Suprapubic skin (tissue), 4 donors: Measurements from ENCODE around the gene FAH. TPM values are rescaled to one million over a fixed set of nuclear protein-coding genes. Genes with fewer than 3 reads are reported as not detected.

Experiments
- DNase-seq, 2 donors: peaks; one replicate each; pipeline ENCODE4 v3.0.0-alpha.2; 2019; ENCODE audit warnings: low spot score in 2 of 2
- H3K27ac ChIP-seq: fragments of 200-600 bp; sonication (generic); one replicate; pipeline ENCODE4 v1.5.1; 2019
- H3K27me3 ChIP-seq: fragments of 200-600 bp; sonication (generic); one replicate; pipeline ENCODE4 v1.5.1; 2019
- H3K36me3 ChIP-seq: fragments of 200-600 bp; sonication (generic); one replicate; pipeline ENCODE4 v1.5.1; 2019
- H3K4me1 ChIP-seq: fragments of 200-600 bp; sonication (generic); one replicate; pipeline ENCODE4 v1.5.1; 2019
- H3K4me3 ChIP-seq: fragments of 200-600 bp; sonication (generic); one replicate; pipeline ENCODE4 v1.5.1; 2019; ENCODE audit warnings: mild to moderate bottlenecking
- H3K9me3 ChIP-seq: fragments of 200-600 bp; sonication (generic); one replicate; pipeline ENCODE4 v1.5.1; 2019
- EP300 ChIP-seq: sonication (generic); formaldehyde crosslinking; IDR thresholded peaks from one replicate; pipeline ENCODE4 v1.6.1; 2017; ENCODE audit warnings: antibody characterized with exemption
- POLR2A ChIP-seq, 2 donors: fragments of 450-650 bp; IDR thresholded peaks; one replicate each; pipeline ENCODE4 v1.6.1; 2017; ENCODE audit warnings: antibody characterized with exemption in 2 of 2, mild to moderate bottlenecking in 2 of 2, moderate library complexity in 2 of 2
- POLR2AphosphoS5 ChIP-seq, 3 donors: sonication (generic); formaldehyde crosslinking; IDR thresholded peaks; one replicate each; pipeline ENCODE4 v1.6.1; 2017; ENCODE audit warnings: antibody characterized with exemption in 3 of 3
- WGBS: methylation state at CpG from one replicate; pipeline ENCODE4 v1.1.5; 2018; 5-methylcytosine and 5-hydroxymethylcytosine counted together
- total RNA-seq, 4 donors: library from RNA; depleted of rRNA; stranded (reverse); fragments of >200 nt; gene quantifications; one replicate each; pipeline ENCODE4 v1.1.0, GENCODE V29; 2016
- TF ChIP-seq, protein P1 (sequence below), 2 donors: fragments of 200-600 bp in 1 of 2; fragments of 450-650 bp in 1 of 2; sonication (generic) in 1 of 2; IDR thresholded peaks; one replicate each; pipeline ENCODE4 v1.5.1; 2016 to 2019; ENCODE audit warnings: antibody characterized with exemption in 2 of 2, mild to moderate bottlenecking in 1 of 2, moderate library complexity in 1 of 2

Gene FAH
- total RNA-seq, 4 donors from 2014 or later, result 10.8 to 16.3 (median 12.1) TPM

DNA sequence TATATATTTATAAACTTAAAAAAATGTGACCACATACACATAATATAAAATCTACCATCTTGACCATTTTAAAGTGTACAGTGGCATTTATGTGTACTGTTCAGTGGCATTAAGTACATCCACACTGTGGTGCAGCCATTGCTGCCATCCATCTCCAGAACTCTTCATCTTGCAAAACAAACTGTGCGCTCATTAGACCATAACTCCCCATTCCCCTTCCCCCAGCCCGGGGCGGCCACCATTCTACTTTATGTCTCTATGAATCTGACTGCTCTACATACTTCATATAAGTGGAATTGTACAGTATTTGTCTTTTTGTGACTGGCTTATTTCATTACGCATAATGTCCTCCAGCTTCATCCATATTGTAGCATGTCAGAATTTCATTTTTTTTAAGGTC is 51.4 kb downstream of the FAH start:
- TF ChIP-seq EP300, result no peak
- TF ChIP-seq, protein P1, sequence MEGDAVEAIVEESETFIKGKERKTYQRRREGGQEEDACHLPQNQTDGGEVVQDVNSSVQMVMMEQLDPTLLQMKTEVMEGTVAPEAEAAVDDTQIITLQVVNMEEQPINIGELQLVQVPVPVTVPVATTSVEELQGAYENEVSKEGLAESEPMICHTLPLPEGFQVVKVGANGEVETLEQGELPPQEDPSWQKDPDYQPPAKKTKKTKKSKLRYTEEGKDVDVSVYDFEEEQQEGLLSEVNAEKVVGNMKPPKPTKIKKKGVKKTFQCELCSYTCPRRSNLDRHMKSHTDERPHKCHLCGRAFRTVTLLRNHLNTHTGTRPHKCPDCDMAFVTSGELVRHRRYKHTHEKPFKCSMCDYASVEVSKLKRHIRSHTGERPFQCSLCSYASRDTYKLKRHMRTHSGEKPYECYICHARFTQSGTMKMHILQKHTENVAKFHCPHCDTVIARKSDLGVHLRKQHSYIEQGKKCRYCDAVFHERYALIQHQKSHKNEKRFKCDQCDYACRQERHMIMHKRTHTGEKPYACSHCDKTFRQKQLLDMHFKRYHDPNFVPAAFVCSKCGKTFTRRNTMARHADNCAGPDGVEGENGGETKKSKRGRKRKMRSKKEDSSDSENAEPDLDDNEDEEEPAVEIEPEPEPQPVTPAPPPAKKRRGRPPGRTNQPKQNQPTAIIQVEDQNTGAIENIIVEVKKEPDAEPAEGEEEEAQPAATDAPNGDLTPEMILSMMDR (IDR thresholded peaks at IDR 0.05), result no peak
- TF ChIP-seq POLR2A (IDR thresholded peaks at IDR 0.05), result no peak
- TF ChIP-seq POLR2AphosphoS5 (IDR thresholded peaks at IDR 0.05), result no peak
- peaks cover 6% of the 10 kb centered on the region for H3K4me1 ChIP-seq
- H3K9me3 ChIP-seq, result no peaks in the 10 kb centered on the region
- WGBS, result 91% methylated on average over 4 of the region's 4 CpGs
- peak in 1 of 2 donors; percentile 29 for DNase-seq
- H3K27ac ChIP-seq, result no peak overlapping the region
- H3K4me3 ChIP-seq, result no peak overlapping the region
- no peaks in the 10 kb centered on the region for H3K27me3 ChIP-seq
- no peaks in the 10 kb centered on the region for H3K36me3 ChIP-seq

DNA sequence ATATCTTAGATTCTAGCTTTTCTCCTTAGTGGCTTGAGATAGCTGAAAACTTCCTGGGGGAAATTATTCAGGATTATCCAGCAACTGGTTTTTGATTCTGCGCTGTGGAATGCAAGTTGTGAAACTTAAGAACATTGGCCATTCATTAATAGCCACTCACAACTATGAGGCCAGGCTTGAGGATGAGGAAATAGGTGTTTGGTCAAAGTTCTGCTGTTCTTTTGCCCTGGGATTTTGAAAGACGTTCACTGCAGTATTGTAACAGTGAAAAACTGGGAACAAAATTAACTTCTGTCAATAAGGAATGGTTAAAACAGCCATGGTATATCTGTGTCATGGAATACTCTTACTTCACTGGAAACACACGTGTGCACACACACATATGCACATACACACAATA is 55.1 kb downstream of the FAH start:
- peaks cover 1% of the 10 kb centered on the region for H3K4me1 ChIP-seq
- no peak overlapping the region for H3K4me3 ChIP-seq
- no peak for DNase-seq
- TF ChIP-seq POLR2AphosphoS5 (IDR thresholded peaks at IDR 0.05), result no peak
- TF ChIP-seq EP300, result no peak
- TF ChIP-seq, protein P1 (IDR thresholded peaks at IDR 0.05), result no peak
- no peak for TF ChIP-seq POLR2A (IDR thresholded peaks at IDR 0.05)
- no peaks in the 10 kb centered on the region for H3K36me3 ChIP-seq
- no peaks in the 10 kb centered on the region for H3K9me3 ChIP-seq
- H3K27me3 ChIP-seq, result no peaks in the 10 kb centered on the region
- H3K27ac ChIP-seq, result no peak overlapping the region
- 85% methylated on average over 3 of the region's 3 CpGs for WGBS

DNA sequence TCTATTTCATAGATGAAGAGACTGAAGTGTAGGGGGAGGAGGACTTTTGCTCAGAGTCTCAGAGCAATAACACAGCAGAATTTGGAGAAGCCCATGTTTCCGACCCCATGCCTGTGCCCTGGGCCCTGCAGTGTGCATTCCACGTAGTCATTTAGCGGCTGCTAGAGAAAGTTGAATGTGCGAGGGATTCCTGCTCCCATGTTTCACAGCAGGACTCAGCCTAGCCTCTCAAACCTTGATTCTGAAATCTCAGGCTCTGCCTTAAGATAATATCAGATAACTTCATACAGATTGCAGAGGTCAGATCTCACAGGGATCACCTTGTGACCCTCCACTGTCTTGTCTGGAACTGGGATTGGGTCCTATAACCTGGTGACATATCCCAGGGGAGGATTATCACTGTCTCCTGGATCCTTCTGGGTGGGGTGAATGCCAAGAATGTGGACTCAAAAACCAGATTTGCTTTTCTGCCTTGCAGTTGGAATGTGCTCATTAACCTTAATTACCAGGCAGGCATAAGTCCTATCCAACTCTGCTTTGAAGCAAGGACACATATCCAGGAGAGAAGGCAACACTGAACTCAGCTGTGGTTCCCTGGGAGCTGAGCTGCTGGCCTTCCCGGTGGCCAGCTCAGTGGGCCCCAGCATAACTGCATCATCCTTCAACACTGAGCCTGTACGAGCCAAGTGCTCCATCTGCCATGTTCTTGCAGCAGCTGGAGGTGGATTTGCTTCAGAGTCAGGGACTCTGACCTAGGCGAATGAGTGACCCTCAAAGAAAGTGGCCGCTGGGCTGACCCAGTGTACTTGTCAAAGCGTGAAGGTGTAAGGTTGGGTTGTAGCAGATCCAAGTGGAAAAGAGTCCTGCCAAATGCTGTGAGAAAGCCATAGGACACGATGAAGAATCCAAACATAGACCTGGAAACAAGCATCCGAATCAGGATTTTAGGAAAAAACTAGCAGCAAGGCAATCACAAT is 56.2 kb downstream of the FAH start:
- TF ChIP-seq EP300 (no peak), POLR2A (IDR thresholded peaks at IDR 0.05) (no peak), POLR2AphosphoS5 (IDR thresholded peaks at IDR 0.05) (no peak)
- TF ChIP-seq, protein P1 (IDR thresholded peaks at IDR 0.05), result no peak
- no peak for DNase-seq
- WGBS, result 90% methylated on average over 11 of the region's 11 CpGs

DNA sequence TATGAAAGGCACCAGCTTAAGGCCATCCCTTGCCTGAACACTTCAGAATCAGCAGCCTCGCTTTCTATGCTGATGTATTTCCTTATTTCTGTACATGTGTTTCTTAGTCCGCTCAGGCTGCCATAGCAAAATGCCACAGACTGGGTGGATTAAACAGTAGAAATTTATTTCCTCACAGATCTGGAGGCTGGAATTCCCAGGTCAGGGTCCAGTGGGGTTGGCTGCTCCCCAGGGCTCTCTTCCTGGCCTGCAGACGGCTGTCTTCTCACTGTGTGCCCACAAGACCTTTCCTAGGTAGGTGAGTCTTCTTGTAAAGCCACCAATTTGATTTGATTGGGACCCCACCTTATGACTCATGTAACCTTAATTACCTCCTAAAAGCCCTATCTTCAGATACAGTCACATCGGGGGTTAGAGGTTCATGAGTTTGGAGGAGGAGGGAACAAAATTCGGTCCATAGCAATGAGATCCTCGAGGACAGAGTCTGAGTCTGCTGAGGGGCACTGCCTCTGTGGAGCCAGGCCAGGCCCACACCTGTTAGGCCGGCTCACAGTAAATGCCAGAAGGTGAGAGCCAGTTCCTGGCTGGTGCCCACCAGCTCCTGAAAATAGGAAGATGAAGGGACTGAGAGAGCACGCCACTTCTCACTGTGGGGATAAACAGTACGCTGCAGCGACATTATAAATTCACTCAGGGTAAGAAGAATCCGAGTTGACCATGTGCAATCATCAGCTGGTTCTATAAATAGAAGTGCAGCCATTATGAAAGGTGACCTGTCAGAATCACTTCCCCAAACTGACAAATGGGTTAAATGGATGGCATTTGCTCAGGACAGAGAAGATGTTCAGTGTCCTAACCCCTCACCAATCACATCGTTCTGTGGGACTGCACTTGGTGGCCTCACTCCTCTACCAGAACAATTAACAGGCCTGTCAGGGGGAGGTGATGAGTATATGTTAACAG is 58.1 kb downstream of the FAH start:
- TF ChIP-seq POLR2A (IDR thresholded peaks at IDR 0.05) (no peak), POLR2AphosphoS5 (IDR thresholded peaks at IDR 0.05) (no peak), EP300 (no peak)
- TF ChIP-seq, protein P1 (IDR thresholded peaks at IDR 0.05), result no peak
- Histone ChIP-seq H3K9me3 (no peaks in the 10 kb centered on the region), H3K4me3 (no peak overlapping the region), H3K4me1 (no peaks in the 10 kb centered on the region), H3K36me3 (no peaks in the 10 kb centered on the region), H3K27me3 (peaks cover 3% of the 10 kb centered on the region), H3K27ac (no peak overlapping the region)
- WGBS, result 70% methylated on average over 12 of the region's 12 CpGs
- no peak for DNase-seq

More for the DNA sequence above, 56.2 kb downstream of the FAH start:
- Histone ChIP-seq H3K9me3 (no peaks in the 10 kb centered on the region), H3K4me3 (no peak overlapping the region), H3K36me3 (no peaks in the 10 kb centered on the region), H3K27me3 (no peaks in the 10 kb centered on the region), H3K4me1 (no peaks in the 10 kb centered on the region), H3K27ac (no peak overlapping the region)
